Peyer's patch (tissue), 4 donors: Measurements from ENCODE around the gene SHKBP1. TPM values are rescaled to one million over a fixed set of nuclear protein-coding genes. Genes with fewer than 3 reads are reported as not detected.

ENCODE experiments used
- DNase-seq, 3 donors: peaks; one replicate each; pipeline ENCODE4 v3.0.0-alpha.2; 2017 to 2019
- H3K27ac ChIP-seq, 4 donors: fragments of 200-600 bp; sonication (generic); one replicate each; pipeline ENCODE4 v1.5.1; 2016 to 2019
- H3K27me3 ChIP-seq, 2 donors: fragments of 200-600 bp; sonication (generic); one replicate each; pipeline ENCODE4 v1.5.1; 2019
- H3K36me3 ChIP-seq, 3 donors: fragments of 200-600 bp; sonication (generic); one replicate each; pipeline ENCODE4 v1.5.1; 2016 to 2019
- H3K4me1 ChIP-seq, 4 donors: fragments of 200-600 bp; sonication (generic); one replicate each; pipeline ENCODE4 v1.5.1; 2016 to 2019
- H3K4me3 ChIP-seq, 4 donors: fragments of 200-600 bp; sonication (generic); 1 replicate in 3 of 4; 2 replicates in 1 of 4; pipeline ENCODE4 v1.5.1; 2016 to 2019; ENCODE audit warnings: mild to moderate bottlenecking in 1 of 4
- H3K9me3 ChIP-seq, 4 donors: fragments of 200-600 bp; sonication (generic); one replicate each; pipeline ENCODE4 v1.5.1; 2016 to 2019; ENCODE audit warnings: mild to moderate bottlenecking in 1 of 4
- POLR2A ChIP-seq, 2 donors: fragments of 450-650 bp; IDR thresholded peaks; one replicate each; pipeline ENCODE4 v1.5.1; 2017; ENCODE audit warnings: antibody characterized with exemption in 2 of 2, mild to moderate bottlenecking in 2 of 2, moderate library complexity in 2 of 2
- total RNA-seq, 4 donors: library from RNA; depleted of rRNA; stranded (reverse); fragments of >200 nt; gene quantifications; one replicate each; pipeline ENCODE4 v1.1.0, GENCODE V29; 2016
- TF ChIP-seq, protein P1 (sequence below), 6 experiments: fragments of 450-650 bp in 4 of 6; fragments of 200-600 bp in 2 of 6; sonication (generic) in 1 of 6; IDR thresholded peaks; one replicate each; pipeline ENCODE4 v1.5.1; 2017 to 2019; ENCODE audit warnings: antibody characterized with exemption in 6 of 6, mild to moderate bottlenecking in 3 of 6, moderate library complexity in 1 of 6

SHKBP1 gene
- total RNA-seq, 4 donors from 2014 or later = 73.4 to 121 (median 99.9) TPM

DNA sequence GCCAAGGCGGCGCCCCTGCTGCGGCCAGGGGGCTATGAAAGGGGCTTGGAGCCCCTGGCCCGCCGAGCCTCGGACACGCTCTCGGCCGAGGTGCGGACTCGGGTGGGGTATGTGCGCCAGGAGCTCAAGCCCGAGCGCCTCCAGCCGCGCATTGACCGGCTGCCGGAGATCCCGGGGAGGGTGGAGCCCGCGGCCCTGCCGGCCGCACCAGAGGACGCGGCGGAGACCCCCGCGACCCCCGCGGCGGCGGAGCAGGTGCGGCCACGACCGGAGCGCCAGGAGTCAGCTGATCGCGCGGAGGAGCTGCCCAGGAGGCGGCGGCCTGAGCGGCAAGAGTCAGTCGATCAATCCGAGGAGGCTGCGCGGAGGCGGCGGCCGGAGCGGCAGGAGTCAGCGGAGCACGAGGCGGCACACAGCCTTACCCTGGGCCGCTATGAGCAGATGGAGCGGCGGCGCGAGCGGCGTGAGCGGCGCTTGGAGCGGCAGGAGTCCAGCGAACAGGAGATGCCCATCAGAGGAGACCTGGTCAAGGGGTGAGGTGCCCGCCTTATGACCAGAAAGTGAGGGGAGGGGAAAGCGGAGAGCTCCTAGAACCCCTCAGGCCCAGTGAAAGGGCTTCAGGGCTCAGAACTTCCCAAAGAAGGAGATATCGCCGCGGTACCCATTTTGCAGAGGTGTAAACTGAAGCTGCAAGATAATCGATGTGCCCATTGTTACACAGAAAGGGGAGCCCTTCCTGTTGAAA, 8.8 kb upstream of the SHKBP1 start:
- no peaks in the 10 kb centered on the region for H3K9me3 ChIP-seq
- H3K36me3 ChIP-seq = no peaks in the 10 kb centered on the region
- peaks cover 0 to 12% (median 6%) of the 10 kb centered on the region in 4 donors for H3K4me1 ChIP-seq
- H3K27me3 ChIP-seq = peaks cover 0 to 13% of the 10 kb centered on the region in 2 donors
- H3K4me3 ChIP-seq = peak overlapping the region in 3 of 4 donors; percentile 28 to 35 (median 33)
- DNase-seq = no peak
- TF ChIP-seq POLR2A (IDR thresholded peaks at IDR 0.05) = no peak
- TF ChIP-seq, protein P1, sequence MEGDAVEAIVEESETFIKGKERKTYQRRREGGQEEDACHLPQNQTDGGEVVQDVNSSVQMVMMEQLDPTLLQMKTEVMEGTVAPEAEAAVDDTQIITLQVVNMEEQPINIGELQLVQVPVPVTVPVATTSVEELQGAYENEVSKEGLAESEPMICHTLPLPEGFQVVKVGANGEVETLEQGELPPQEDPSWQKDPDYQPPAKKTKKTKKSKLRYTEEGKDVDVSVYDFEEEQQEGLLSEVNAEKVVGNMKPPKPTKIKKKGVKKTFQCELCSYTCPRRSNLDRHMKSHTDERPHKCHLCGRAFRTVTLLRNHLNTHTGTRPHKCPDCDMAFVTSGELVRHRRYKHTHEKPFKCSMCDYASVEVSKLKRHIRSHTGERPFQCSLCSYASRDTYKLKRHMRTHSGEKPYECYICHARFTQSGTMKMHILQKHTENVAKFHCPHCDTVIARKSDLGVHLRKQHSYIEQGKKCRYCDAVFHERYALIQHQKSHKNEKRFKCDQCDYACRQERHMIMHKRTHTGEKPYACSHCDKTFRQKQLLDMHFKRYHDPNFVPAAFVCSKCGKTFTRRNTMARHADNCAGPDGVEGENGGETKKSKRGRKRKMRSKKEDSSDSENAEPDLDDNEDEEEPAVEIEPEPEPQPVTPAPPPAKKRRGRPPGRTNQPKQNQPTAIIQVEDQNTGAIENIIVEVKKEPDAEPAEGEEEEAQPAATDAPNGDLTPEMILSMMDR (IDR thresholded peaks at IDR 0.05) = no peak
- H3K27ac ChIP-seq = no peak overlapping the region

DNA sequence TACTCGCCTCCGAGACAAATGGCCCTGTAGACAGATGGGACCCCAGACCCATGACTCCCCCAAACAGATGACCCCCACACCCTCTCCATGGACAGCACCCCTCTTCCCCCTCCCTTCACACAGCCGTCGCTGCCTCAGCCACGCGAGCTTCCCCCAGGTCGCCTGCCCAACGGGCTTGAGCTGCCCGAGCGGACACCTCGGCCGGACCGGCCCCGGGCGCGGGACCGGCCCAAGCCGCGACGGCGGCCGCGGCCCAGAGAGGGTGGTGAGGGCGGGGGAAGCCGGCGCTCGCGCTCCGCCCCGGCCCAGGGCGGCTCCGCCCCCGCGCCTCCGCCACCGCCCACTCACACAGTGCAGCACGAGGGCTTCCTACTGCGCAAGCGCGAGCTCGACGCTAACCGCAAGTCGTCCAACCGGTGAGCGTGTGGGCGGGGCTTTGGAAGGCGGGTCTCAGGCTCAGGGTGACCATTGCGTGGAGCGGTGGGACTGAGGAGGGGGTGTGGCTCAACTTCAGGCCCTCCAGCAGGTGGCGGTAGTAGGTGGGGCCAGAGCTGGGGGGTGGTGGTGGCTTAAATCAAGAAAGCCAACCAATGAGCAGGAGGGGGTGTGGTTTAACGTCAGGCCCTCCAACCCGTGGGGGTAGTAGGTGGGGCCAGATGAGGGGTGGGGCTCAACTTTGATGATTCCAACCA, 6.2 kb upstream of the SHKBP1 start:
- Histone ChIP-seq H3K27me3 (peaks cover 0 to 13% of the 10 kb centered on the region in 2 donors), H3K36me3 (no peaks in the 10 kb centered on the region), H3K4me1 (peaks cover 0 to 12% (median 6%) of the 10 kb centered on the region in 4 donors), H3K27ac (peak overlapping the region in 2 of 4 donors; percentile 36 to 55), H3K4me3 (peak overlapping the region; percentile 16 to 58 (median 46)), H3K9me3 (no peaks in the 10 kb centered on the region)
- DNase-seq = peak; percentile 99 to 100 (median 100)
- TF ChIP-seq POLR2A (IDR thresholded peaks at IDR 0.05) = no peak
- TF ChIP-seq, protein P1 (IDR thresholded peaks at IDR 0.05) = peak in 3 of 6 experiments; percentile 42 to 60 (median 54)

DNA sequence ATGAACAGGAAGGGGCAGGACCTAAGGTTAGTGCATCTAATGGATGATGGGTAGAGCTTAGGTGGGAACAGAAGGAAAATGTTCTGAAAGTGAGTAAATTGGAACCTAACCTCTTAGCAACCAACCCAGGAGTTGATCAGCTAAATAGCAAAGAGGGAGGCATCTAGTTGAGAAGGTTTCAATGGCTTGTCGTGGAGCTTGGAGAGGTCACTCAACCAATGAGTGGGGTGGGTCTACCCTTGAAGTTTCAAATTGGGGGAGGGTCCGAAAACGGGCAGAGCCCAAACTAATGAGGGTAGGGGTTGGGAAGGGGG, 5.7 kb upstream of the SHKBP1 start:
- DNase-seq = no peak
- peak overlapping the region in 1 of 4 donors; percentile 58 for H3K4me3 ChIP-seq
- TF ChIP-seq, protein P1 (IDR thresholded peaks at IDR 0.05) = no peak
- no peak for TF ChIP-seq POLR2A (IDR thresholded peaks at IDR 0.05)
- H3K27me3 ChIP-seq = peaks cover 0 to 13% of the 10 kb centered on the region in 2 donors
- no peaks in the 10 kb centered on the region for H3K36me3 ChIP-seq
- H3K9me3 ChIP-seq = no peaks in the 10 kb centered on the region
- peaks cover 0 to 12% (median 6%) of the 10 kb centered on the region in 4 donors for H3K4me1 ChIP-seq
- H3K27ac ChIP-seq = peak overlapping the region in 1 of 4 donors; percentile 36

DNA sequence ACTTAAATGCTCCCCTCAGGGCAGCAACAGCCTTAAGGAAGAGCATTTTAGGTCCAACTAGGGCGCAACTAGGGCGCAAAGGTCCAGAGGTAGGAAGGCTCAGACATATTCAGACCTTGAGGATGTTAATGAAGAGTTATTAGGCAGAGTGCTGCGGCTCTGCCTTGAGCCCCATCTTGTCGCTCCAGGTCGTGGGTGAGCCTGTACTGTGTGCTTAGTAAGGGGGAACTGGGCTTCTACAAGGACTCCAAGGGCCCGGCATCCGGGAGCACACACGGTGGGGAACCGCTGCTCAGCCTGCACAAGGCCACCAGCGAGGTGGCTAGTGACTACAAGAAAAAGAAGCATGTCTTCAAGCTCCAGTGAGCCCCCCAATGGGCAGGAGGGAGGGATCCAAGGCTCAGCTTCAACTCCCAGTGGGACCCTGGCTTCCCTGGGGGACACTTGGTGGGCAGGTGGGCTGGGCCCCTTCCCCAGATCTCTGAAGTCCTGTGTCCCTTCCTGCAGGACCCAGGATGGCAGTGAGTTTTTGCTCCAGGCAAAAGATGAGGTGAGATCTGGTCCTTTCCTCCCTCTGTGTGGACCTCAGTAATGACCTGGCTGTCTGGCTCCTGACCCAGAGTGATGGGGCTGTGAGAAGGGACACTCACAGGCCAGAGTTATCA, 4.7 kb upstream of the SHKBP1 start:
- Histone ChIP-seq H3K36me3 (no peaks in the 10 kb centered on the region), H3K27ac (peak overlapping the region in 1 of 4 donors; percentile 36), H3K9me3 (no peaks in the 10 kb centered on the region), H3K27me3 (peaks cover 0 to 13% of the 10 kb centered on the region in 2 donors), H3K4me3 (no peak overlapping the region), H3K4me1 (peaks cover 0 to 16% (median 6%) of the 10 kb centered on the region in 4 donors)
- TF ChIP-seq POLR2A (IDR thresholded peaks at IDR 0.05) = no peak
- TF ChIP-seq, protein P1 (IDR thresholded peaks at IDR 0.05) = no peak
- no peak for DNase-seq

DNA sequence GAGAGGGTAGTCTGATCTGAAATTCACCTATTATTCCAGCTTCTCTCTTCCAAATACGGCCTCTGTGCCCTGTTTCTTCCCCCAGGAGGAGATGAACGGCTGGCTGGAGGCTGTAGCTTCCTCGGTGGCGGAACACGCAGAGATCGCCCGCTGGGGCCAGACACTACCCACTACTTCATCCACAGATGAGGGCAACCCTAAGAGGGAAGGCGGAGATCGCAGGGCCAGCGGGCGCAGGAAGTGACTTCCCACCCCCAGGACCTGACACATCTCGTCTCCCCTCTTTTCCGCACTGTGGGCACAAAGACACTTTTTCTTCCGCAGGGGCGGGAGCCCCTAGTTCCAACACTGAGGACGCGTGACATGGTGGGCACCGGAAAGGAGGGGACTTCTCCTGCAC, 1.3 kb upstream of the SHKBP1 start:
- H3K27me3 ChIP-seq = no peaks in the 10 kb centered on the region

More for the DNA sequence above, 1.3 kb upstream of the SHKBP1 start:
- Histone ChIP-seq H3K27ac (no peak overlapping the region), H3K9me3 (no peaks in the 10 kb centered on the region), H3K4me3 (no peak overlapping the region), H3K4me1 (peaks cover 0 to 9% (median 0%) of the 10 kb centered on the region in 4 donors), H3K36me3 (peaks cover 0 to 3% (median 0%) of the 10 kb centered on the region in 3 donors)
- no peak for TF ChIP-seq POLR2A (IDR thresholded peaks at IDR 0.05)
- TF ChIP-seq, protein P1 (IDR thresholded peaks at IDR 0.05) = no peak
- DNase-seq = no peak
